ENCODE results near the gene PAPLN. TPM values are rescaled to one million over a fixed set of nuclear protein-coding genes. Genes with fewer than 3 reads are reported as not detected.

The PAPLN gene
- total and polyA plus RNA-seq, 5 donors from 2014 or later, result 0.11 to 0.47 (median 0.36) TPM; not detected in 1

DNA sequence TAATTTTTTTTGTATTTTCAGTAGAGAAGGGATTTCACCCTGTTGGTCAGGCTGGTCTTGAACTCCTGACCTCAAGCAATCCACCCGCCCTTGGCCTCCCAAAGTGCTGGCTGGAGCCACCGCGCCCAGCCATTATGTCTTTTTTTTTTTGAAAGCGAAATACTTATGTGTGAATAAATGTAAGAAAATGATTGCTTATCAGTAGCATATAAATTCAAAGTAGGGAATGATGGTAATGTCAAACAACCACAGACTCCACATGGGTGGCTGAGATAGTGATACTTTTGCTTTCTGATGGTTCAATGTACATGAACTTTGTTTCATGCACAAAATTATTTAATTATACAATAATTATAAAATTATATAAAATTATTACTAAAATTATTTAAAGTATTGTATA, 75.8 kb downstream of the PAPLN start:
- Histone ChIP-seq H3K36me3 (ENCODE audit: control insufficient read depth, insufficient read depth, low read length) (no peaks in the 10 kb centered on the region), H3K4me1 (ENCODE audit: control insufficient read depth, insufficient read depth, low read length, poor library complexity, severe bottlenecking) (no peaks in the 10 kb centered on the region), H3K4me3 (ENCODE audit: low read depth, low read length) (no peak overlapping the region), H3K9me3 (ENCODE audit: control insufficient read depth in 2 of 2, low read length in 2 of 2) (no peaks in the 10 kb centered on the region), H3K27ac (ENCODE audit: insufficient read depth, low read length, poor library complexity, severe bottlenecking) (no peak overlapping the region), H3K27me3 (ENCODE audit: control insufficient read depth, insufficient read depth, low read length) (no peaks in the 10 kb centered on the region)
- Mint-ChIP-seq H3K9me3 (no peaks in the 10 kb centered on the region), H3K36me3 (peaks cover 18% of the 10 kb centered on the region), H3K27ac (no peak overlapping the region), H3K27me3 (no peaks in the 10 kb centered on the region), H3K4me1 (peaks cover 0 to 8% (median 3%) of the 10 kb centered on the region in 4 donors), H3K4me3 (no peak overlapping the region)
- DNase-seq, result no peak
- ATAC-seq (ENCODE audit: low read depth in 2 of 2), result no peak

GRCh38 chr14:73323896-73324399, 86.6 kb downstream of the PAPLN start:
- no peak overlapping the region for H3K27ac Mint-ChIP-seq
- Histone ChIP-seq H3K9me3 (ENCODE audit: control insufficient read depth in 2 of 2, low read length in 2 of 2) (no peaks in the 10 kb centered on the region), H3K4me1 (ENCODE audit: control insufficient read depth, insufficient read depth, low read length, poor library complexity, severe bottlenecking) (peaks cover 18% of the 10 kb centered on the region), H3K4me3 (ENCODE audit: low read depth, low read length) (no peak overlapping the region), H3K27ac (ENCODE audit: insufficient read depth, low read length, poor library complexity, severe bottlenecking) (no peak overlapping the region), H3K36me3 (ENCODE audit: control insufficient read depth, insufficient read depth, low read length) (no peaks in the 10 kb centered on the region), H3K27me3 (ENCODE audit: control insufficient read depth, insufficient read depth, low read length) (no peaks in the 10 kb centered on the region)
- no peaks in the 10 kb centered on the region for H3K27me3 Mint-ChIP-seq
- H3K4me3 Mint-ChIP-seq, result peak overlapping the region in 1 of 4 donors; percentile 24
- ATAC-seq (ENCODE audit: low read depth in 2 of 2), result no peak
- peaks cover 15 to 43% (median 37%) of the 10 kb centered on the region in 4 donors for H3K4me1 Mint-ChIP-seq
- peaks cover 12% of the 10 kb centered on the region for H3K36me3 Mint-ChIP-seq
- H3K9me3 Mint-ChIP-seq, result peaks cover 0 to 1% (median 0%) of the 10 kb centered on the region in 7 donors
- DNase-seq, result no peak

Other genes with a start within 250 kb of the PAPLN start
- 22.8 TPM for gene ZFYVE1, start 210.4 kb upstream of the PAPLN start, total RNA-seq
- gene ZFYVE1, start 210.4 kb upstream of the PAPLN start, polyA plus RNA-seq, result 1 to 10 TPM; 4.1 to 6.1 (median 5.7) TPM
- 157 TPM for gene RBM25, start 179.0 kb upstream of the PAPLN start, total RNA-seq
- 10 to 100 TPM; 33.0 to 41.8 (median 37.6) TPM for gene RBM25, start 179.0 kb upstream of the PAPLN start, polyA plus RNA-seq
- 44.0 TPM for gene PSEN1, start 101.0 kb upstream of the PAPLN start, total RNA-seq
- 10 to 100 TPM; 36.6 to 47.5 (median 43.6) TPM for gene PSEN1, start 101.0 kb upstream of the PAPLN start, polyA plus RNA-seq
- gene NUMB, start 221.0 kb downstream of the PAPLN start, total RNA-seq, result 53.2 TPM
- gene NUMB, start 221.0 kb downstream of the PAPLN start, polyA plus RNA-seq, result 10 to 100 TPM; 28.8 to 34.5 (median 32.1) TPM

Measured in CD4-positive, CD25-positive, alpha-beta regulatory T cell (primary cell).